Vagina (tissue), 2 donors: Measurements from ENCODE around the gene COL27A1.

Experiments
- CTCF ChIP-seq, 3 experiments: fragments of 450-650 bp in 2 of 3; fragments of 200-600 bp in 1 of 3; sonication (generic) in 1 of 3; IDR thresholded peaks; one replicate each; pipeline ENCODE4 v1.5.1; 2017 to 2019; ENCODE audit warnings: antibody characterized with exemption in 3 of 3, mild to moderate bottlenecking in 2 of 3, moderate library complexity in 2 of 3
- POLR2A ChIP-seq, 2 donors: fragments of 450-650 bp; IDR thresholded peaks; one replicate each; pipeline ENCODE4 v1.6.1; 2017; ENCODE audit warnings: antibody characterized with exemption in 2 of 2, mild to moderate bottlenecking in 2 of 2, moderate library complexity in 2 of 2

GRCh38 chr9:114258218-114258617, 102.9 kb downstream of the COL27A1 start:
- no peak for TF ChIP-seq CTCF (IDR thresholded peaks at IDR 0.05)
- no peak for TF ChIP-seq POLR2A (IDR thresholded peaks at IDR 0.05)
